ES-I3 (cell line): ENCODE data around the gene TNFRSF14.

Experiments
- H3K36me3 ChIP-seq: 2 replicates; pipeline ENCODE4 v1.6.1; 2013; ENCODE audit warnings: mild to moderate bottlenecking, low read length, control low read depth, moderate library complexity; ENCODE audit not compliant: insufficient read depth
- H3K4me1 ChIP-seq: 2 replicates; pipeline ENCODE4 v1.6.1; 2013; ENCODE audit warnings: mild to moderate bottlenecking, control low read depth, low read length; ENCODE audit not compliant: insufficient read depth
- H3K9ac ChIP-seq: 2 replicates; pipeline ENCODE4 v1.6.1; 2013; ENCODE audit warnings: low read depth, mild to moderate bottlenecking, low read length, moderate library complexity
- H3K9me3 ChIP-seq: 2 replicates; pipeline ENCODE4 v1.6.1; 2013; ENCODE audit warnings: mild to moderate bottlenecking, low read length, moderate library complexity; ENCODE audit not compliant: control insufficient read depth, insufficient read depth

Gene TNFRSF14

DNA sequence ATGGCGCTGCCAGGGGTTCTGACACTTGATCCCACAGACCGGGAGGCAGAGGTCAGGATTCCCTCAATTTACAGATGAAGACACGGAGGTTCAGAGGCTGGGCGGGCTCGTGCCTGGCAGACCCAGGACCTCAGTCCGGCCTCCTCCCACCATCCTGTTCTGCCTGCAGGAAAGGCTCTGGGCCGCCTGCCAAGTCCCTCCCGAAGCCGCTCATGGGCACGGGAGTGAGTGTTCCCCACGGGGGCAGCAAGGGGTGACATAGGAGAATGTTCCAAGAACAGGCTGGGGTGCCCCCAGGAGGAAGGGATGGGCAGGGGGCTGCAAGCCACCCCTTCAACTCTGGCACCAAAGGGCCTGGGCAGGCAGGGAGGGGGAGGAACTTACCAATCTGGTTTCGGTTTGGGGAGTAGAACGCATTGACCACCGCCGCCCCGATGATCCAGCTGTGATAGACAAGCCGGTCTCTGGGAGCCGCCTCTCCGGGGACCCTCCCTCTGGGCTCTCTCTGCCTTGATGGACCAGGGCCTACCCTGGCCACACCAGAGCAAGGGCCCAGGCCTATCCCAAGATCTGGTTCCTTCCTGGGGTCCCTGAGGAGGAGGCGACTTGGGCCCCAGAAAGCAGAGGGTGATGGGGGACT, 38.0 kb downstream of the TNFRSF14 start:
- H3K4me1 ChIP-seq, result no peaks in the 10 kb centered on the region
- no peak overlapping the region for H3K9ac ChIP-seq

DNA sequence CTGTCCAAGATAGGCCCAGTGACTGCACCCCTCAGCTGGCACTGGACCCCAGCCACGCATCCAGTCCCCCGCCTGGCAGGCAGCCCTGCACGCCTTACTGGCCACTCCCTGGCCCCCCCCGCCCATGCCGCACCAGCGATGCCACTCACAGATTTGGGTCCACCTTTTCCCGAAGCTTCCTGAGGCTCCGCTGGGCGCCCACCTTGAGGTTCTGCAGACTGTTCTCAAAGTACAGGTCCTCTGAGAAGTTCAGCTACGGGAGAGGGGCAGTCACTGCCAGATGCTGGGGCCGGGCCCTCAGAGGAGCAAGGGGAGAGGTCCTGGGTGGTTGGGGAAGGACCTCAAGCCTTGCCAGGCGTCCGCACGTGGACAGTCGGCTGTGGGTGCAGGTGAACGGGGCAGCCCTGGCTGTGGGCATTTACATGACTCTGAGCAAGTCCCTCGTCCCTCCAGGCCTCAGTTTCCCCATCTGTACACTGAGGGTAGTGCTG, 38.5 kb downstream of the TNFRSF14 start:
- Histone ChIP-seq H3K4me1 (no peaks in the 10 kb centered on the region), H3K9me3 (no peaks in the 10 kb centered on the region; the same call in 1 of the 2 replicates), H3K36me3 (no peaks in the 10 kb centered on the region), H3K9ac (no peak overlapping the region)

More for the DNA sequence above, 38.0 kb downstream of the TNFRSF14 start:
- no peaks in the 10 kb centered on the region for H3K36me3 ChIP-seq
- no peaks in the 10 kb centered on the region; the same call in 1 of the 2 replicates for H3K9me3 ChIP-seq

- no peaks in the 10 kb centered on the region; the same call in 1 of the 2 replicates for H3K9me3 ChIP-seq
- no peaks in the 10 kb centered on the region for H3K36me3 ChIP-seq
- H3K9ac ChIP-seq, result no peak overlapping the region
- H3K4me1 ChIP-seq, result no peaks in the 10 kb centered on the region
These were observed 39.2 kb downstream of the TNFRSF14 start for GRCh38 chr1:2595261-2595811.

DNA sequence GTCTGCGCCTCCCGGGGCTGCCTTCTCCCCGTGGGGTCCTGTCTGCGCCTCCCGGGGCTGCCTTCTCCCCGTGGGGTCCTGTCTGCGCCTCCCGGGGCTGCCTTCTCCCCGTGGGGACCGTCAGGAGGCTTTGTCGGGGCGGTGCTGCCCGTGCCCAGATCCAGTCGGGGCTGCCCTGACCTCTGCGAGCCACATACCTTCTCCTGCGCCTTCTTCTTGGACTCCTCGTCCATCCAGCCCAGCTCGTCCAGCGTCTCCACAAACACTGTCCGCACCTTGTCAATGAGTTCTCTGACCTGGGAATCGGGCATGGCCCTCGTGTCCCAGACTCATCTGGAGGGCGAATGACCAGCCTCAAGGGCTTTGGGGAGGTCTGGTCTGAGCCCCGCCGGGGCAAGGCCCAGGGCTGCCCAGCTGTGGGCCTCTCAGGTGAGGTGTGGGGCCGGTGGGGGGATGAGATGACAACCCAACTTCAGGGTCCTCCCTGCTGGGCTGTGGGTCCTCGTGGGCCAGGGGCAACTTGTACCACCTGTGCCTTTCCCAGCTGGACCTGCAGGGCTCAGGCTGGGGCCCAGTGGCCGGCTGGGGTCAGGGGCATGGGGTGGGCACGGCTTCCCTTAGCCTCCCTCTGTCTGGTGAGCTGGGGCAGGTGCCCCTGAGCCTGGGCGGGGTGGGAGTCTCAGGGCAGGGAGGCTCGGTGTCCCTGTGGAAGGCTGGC, 39.8 kb downstream of the TNFRSF14 start:
- no peaks in the 10 kb centered on the region; the same call in 1 of the 2 replicates for H3K9me3 ChIP-seq
- no peaks in the 10 kb centered on the region for H3K36me3 ChIP-seq
- no peak overlapping the region for H3K9ac ChIP-seq
- H3K4me1 ChIP-seq, result no peaks in the 10 kb centered on the region

DNA sequence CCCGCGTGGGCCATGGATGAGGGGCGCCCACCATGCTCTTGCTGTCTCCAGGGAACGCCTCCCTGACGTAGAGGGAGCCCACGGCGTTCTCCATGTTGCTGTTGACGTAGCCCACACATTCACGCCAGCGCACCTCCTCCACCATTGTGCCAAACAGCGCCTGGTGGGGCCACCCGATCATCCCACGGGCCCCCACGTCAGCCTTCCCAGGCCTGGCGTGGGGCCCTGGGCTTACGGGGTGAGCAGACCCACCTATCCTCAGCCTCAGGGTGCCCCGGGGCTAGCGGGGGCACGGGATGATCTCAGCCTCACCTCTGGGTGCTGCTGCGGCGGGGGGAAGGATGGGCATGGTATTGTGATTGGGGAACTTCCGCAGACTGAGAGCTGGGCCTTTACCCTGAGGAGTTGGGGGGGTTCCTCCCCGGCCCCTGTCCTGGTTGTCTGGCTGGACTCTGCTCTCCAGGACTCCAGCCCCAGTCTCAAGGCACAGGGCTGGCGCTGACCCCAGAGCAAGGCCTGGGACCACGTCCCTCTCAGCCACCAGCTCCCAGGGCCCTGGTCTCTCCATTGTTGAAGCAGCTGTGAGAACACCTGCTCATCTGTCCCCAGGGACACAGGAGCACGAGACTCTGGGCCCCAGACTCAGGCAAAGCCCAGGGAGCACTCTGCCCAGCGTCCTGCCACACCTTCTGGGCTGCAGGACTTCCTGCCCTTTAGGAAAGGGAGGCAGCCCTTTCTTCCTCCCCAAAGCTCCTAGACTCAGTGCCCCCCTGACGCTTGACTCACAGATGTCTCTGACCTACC, 40.6 kb downstream of the TNFRSF14 start:
- Histone ChIP-seq H3K4me1 (no peaks in the 10 kb centered on the region), H3K9ac (no peak overlapping the region), H3K9me3 (no peaks in the 10 kb centered on the region; the same call in 1 of the 2 replicates), H3K36me3 (no peaks in the 10 kb centered on the region)

DNA sequence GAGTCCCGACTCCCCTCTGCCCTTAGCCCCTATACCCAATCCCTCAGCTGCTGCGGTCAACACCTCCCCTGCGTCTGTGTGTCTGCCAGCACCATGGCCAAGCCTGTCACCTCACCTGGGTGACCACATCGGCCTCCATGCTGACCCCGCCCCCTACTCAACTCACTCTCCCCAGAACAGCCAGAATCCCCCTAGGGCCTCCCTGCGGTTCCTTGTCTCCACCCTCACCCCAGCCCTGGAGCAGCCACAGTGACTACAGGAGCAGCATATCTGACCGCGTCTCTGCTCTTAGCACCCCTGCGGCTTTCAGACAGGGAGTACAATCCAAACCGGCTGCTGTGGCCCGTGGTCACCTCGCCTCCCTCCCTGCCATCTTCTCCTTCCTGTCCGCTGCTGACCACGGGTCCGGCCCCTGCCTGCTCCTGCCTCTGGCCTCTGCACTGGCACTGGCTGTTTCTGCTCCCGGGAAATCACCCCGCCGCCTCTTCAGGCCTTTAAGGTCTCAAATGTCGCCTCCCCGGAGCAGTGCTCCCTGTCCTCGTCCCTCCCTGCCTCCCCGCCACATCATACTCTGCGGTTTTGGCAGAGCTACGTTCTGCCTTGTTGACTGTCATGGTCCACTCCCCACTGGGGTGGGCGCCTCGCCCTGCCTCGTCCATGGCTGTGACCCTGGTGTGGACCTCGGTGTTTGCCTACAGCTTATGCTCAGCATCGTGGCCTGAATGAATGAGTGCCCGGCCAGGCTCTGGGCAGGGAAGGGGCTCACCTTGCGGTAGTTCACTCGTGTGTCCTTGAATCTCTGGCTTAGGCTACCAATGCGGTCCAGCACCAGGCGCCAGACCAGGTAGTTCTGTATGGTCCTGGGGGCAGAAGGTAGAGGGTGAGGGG, 41.5 kb downstream of the TNFRSF14 start:
- Histone ChIP-seq H3K36me3 (no peaks in the 10 kb centered on the region), H3K9me3 (no peaks in the 10 kb centered on the region; the same call in 1 of the 2 replicates), H3K4me1 (no peaks in the 10 kb centered on the region), H3K9ac (no peak overlapping the region)

DNA sequence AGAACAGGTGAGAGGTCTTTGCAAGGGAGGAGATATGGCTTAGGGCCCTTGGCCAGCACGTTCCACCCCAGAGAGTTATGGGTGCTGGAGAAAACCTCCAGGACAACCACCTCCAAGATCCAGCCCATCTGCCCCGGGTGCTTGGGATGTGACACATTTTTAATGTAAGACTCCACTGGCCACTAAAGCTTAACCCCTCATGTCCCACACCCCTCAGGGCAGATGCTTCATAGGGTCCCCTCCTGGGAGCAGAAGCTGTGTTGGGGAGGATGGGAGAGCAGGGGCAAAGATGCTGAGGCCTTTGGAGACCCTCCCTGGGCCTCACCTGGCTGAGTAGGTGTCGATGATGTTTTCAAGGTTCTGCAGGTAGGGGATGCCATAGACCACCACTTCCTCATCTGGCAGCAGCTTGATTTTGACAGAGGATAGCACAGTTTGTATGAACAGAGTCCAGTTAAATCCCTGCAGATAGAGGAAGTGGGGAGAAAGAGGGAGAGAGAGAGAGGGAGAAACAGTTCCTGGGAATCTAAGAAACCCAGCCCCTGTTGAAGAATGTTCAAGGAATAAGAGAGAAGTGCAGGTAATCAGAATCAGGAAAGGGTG, 42.3 kb downstream of the TNFRSF14 start:
- Histone ChIP-seq H3K4me1 (no peaks in the 10 kb centered on the region), H3K36me3 (no peaks in the 10 kb centered on the region), H3K9me3 (no peaks in the 10 kb centered on the region; the same call in 1 of the 2 replicates), H3K9ac (no peak overlapping the region)

DNA sequence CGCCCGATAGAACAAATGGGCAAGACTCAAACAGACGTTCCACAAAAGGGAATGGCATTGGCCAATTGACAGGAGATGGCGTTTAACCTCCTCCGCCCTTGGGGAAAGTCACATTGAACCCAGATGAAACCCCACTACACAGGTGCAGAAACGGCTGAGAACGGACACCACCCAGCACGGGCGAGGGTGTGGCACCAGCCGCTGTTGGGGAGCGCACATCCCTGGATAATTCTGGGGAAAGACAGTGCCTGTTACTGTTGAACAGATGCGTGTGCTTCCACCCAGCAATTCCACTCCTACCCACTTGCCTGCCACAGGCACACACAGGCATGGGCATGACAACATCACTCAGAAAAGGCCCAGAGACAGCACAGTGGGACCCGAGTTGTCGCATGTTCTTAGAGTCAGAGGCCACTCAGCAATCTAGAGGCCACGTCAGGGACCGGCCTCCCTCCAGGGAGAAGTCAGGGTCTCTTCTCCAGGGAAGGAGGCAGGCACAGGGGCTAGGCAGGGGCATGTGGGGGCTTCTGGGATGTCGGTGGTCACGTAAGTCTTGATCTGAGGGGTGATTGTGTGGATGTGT, 45.6 kb downstream of the TNFRSF14 start:
- Histone ChIP-seq H3K9me3 (no peaks in the 10 kb centered on the region; the same call in 1 of the 2 replicates), H3K4me1 (no peaks in the 10 kb centered on the region), H3K36me3 (no peaks in the 10 kb centered on the region), H3K9ac (no peak overlapping the region)

DNA sequence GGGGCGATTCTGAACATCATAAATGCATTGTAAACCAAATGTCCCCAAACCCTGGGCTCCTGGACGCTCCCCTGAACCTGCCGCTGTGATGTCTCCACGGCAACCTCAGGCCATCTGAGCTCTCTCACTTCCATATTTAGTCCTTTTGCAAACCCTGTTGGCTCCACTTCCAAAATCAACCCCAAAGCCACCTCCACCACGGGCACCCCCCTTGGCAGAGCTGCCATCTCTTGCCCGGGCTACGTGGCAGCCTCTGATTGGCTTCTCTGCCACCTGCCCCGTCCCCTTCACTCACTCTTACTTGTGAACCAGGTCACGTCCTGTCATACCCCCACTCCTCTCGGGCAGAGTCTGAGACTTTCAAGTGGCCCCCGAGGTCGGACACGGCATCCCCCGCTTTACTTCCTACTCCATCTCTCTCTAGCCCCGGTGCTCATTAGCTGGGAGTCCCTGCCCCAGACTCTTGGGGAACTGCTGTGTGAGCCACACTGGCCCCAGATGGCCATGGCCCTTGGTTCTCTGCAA, 46.2 kb downstream of the TNFRSF14 start:
- H3K36me3 ChIP-seq, result no peaks in the 10 kb centered on the region
- no peaks in the 10 kb centered on the region for H3K4me1 ChIP-seq
- H3K9me3 ChIP-seq, result no peaks in the 10 kb centered on the region; the same call in 1 of the 2 replicates
- H3K9ac ChIP-seq, result no peak overlapping the region

- Histone ChIP-seq H3K9me3 (no peaks in the 10 kb centered on the region; the same call in 1 of the 2 replicates), H3K4me1 (no peaks in the 10 kb centered on the region), H3K9ac (no peak overlapping the region), H3K36me3 (no peaks in the 10 kb centered on the region)
These were observed 46.8 kb downstream of the TNFRSF14 start for GRCh38 chr1:2602866-2603520.

GRCh38 chr1:2603521-2604155, 47.5 kb downstream of the TNFRSF14 start:
- Histone ChIP-seq H3K9me3 (no peaks in the 10 kb centered on the region), H3K4me1 (no peaks in the 10 kb centered on the region), H3K36me3 (no peaks in the 10 kb centered on the region), H3K9ac (no peak overlapping the region)
